MCF 10A (cell line): Measurements from ENCODE around the gene CDCA3. TPM values are rescaled to one million over a fixed set of nuclear protein-coding genes. Genes with fewer than 3 reads are reported as not detected.

Experiments
- BruUV-seq: library from RNA; stranded (reverse); fragments of 400-500 nt; replicated peaks from 2 replicates; lab custom pipeline; 2021; lab: Mats Ljungman, UMichigan
- CTCF ChIA-PET: fragments of 300-600 bp; sonication (Branson Sonifier 250); formaldehyde crosslinking; extraction: SDS; loops from one replicate; lab custom pipeline; 2021; ENCODE audit warnings: antibody characterized with exemption, inconsistent platforms; lab: Yijun Ruan, JAX
- POLR2A ChIA-PET: fragments of 300-600, 350-650 bp; sonication (Branson Sonifier 250); formaldehyde crosslinking; extraction: SDS; loops from one replicate; lab custom pipeline; 2020; ENCODE audit warnings: antibody characterized with exemption, inconsistent platforms; lab: Yijun Ruan, JAX
- DNase-seq: peaks from one replicate; pipeline ENCODE4 v3.0.0-alpha.2; 2018; ENCODE audit not compliant: unreplicated experiment
- H3K27ac Mint-ChIP-seq: one replicate; pipeline ENCODE4 v1.8.0; 2022; ENCODE audit warnings: mild to moderate bottlenecking, low read depth, mixed read lengths; ENCODE audit not compliant: unreplicated experiment
- H3K27me3 Mint-ChIP-seq: one replicate; pipeline ENCODE4 v1.8.0; 2022; ENCODE audit warnings: mixed read lengths; ENCODE audit not compliant: insufficient read depth, unreplicated experiment
- H3K36me3 Mint-ChIP-seq: one replicate; pipeline ENCODE4 v1.8.0; 2022; ENCODE audit warnings: mild to moderate bottlenecking, moderate library complexity, mixed read lengths; ENCODE audit not compliant: insufficient read depth, unreplicated experiment
- H3K4me1 Mint-ChIP-seq: one replicate; pipeline ENCODE4 v1.8.0; 2022; ENCODE audit warnings: mixed read lengths; ENCODE audit not compliant: insufficient read depth, unreplicated experiment
- H3K4me3 Mint-ChIP-seq: one replicate; pipeline ENCODE4 v1.8.0; 2022; ENCODE audit warnings: mild to moderate bottlenecking, moderate library complexity, mixed read lengths; ENCODE audit not compliant: unreplicated experiment
- H3K9me3 Mint-ChIP-seq: one replicate; pipeline ENCODE4 v1.8.0; 2022; ENCODE audit warnings: mixed read lengths; ENCODE audit not compliant: unreplicated experiment
- CTCF ChIP-seq: fragments of 200-600 bp; IDR thresholded peaks from one replicate; pipeline ENCODE4 v1.8.0; 2022; ENCODE audit warnings: antibody characterized with exemption, mild to moderate bottlenecking; ENCODE audit not compliant: unreplicated experiment
- intact Hi-C: fragments of 100-400 bp; cut with micrococcal nuclease; formaldehyde crosslinking; loops from 2 replicates; pipeline ENCODE4 v1.14.1; 2022
- total RNA-seq: library from RNA; stranded (reverse); gene quantifications from 2 replicates; pipeline ENCODE4 v1.2.3, GENCODE V29; 2022

The CDCA3 gene
- total RNA-seq, 1 experiment from 2014 or later = 25.5 TPM

- POLR2A ChIA-PET = no interaction called here
- H3K36me3 Mint-ChIP-seq = peaks cover 7% of the 10 kb centered on the region
- no peaks in the 10 kb centered on the region for H3K27me3 Mint-ChIP-seq
- no TSS peak for BruUV-seq
- CTCF ChIA-PET = interaction anchor here (0.6 kb wide), 1 partner anchor 86 kb away, joined by 3 read pairs; no protein-coding TSS in a partner anchor
- no peaks in the 10 kb centered on the region for H3K9me3 Mint-ChIP-seq
- peaks cover 13% of the 10 kb centered on the region for H3K4me1 Mint-ChIP-seq
- H3K27ac Mint-ChIP-seq = no peak overlapping the region
- no peak for TF ChIP-seq CTCF
- DNase-seq = no peak
- intact Hi-C loops = no loop called here
- H3K4me3 Mint-ChIP-seq = no peak overlapping the region
These were observed 5.7 kb downstream of the CDCA3 start for GRCh38 chr12:6845395-6845794.

- Mint-ChIP-seq H3K27ac (no peak overlapping the region), H3K9me3 (no peaks in the 10 kb centered on the region), H3K36me3 (no peaks in the 10 kb centered on the region), H3K4me1 (no peaks in the 10 kb centered on the region), H3K27me3 (no peaks in the 10 kb centered on the region), H3K4me3 (no peak overlapping the region)
- ChIA-PET POLR2A (no interaction called here), CTCF (interaction anchor here (0.6 to 1.8 kb wide), 6 partner anchors 8 to 88 kb away, joined by 3 to 5 read pairs (median 4); no protein-coding TSS in a partner anchor)
- no TSS peak for BruUV-seq
- no peak for TF ChIP-seq CTCF
- intact Hi-C loops = no loop called here
- DNase-seq = no peak
These were observed 7.8 kb downstream of the CDCA3 start for GRCh38 chr12:6843118-6843902.

- no peaks in the 10 kb centered on the region for H3K27me3 Mint-ChIP-seq
- no peak overlapping the region for H3K27ac Mint-ChIP-seq
- H3K4me3 Mint-ChIP-seq = no peak overlapping the region
- DNase-seq = no peak
- no peaks in the 10 kb centered on the region for H3K36me3 Mint-ChIP-seq
- CTCF ChIA-PET = interaction anchor here (0.6 to 1.2 kb wide), 4 partner anchors 9 to 819 kb away, joined by 3 to 8 read pairs (median 4); no protein-coding TSS in a partner anchor
- TF ChIP-seq CTCF = no peak
- intact Hi-C loops = no loop called here
- H3K4me1 Mint-ChIP-seq = no peaks in the 10 kb centered on the region
- POLR2A ChIA-PET = interaction anchor here (0.9 to 1.2 kb wide), 2 partner anchors 9 to 10 kb away, joined by 3 to 4 read pairs; partner anchors contain the start of gene CDCA3
- no TSS peak for BruUV-seq
- H3K9me3 Mint-ChIP-seq = no peaks in the 10 kb centered on the region
These were observed 9.0 kb downstream of the CDCA3 start for GRCh38 chr12:6842075-6842474.

GRCh38 chr12:6840761-6841515, 10.1 kb downstream of the CDCA3 start, which contains the start of gene GNB3:
Gene GNB3 (plus strand): TSS chr12:6840925. CDS start chr12:6841288, 363 bp downstream.
- BruUV-seq = no TSS peak
- Mint-ChIP-seq H3K4me3 (no peak within 1 kb of the TSS), H3K9me3 (no peaks in the 10 kb centered on the region), H3K27me3 (no peaks in the 10 kb centered on the region), H3K4me1 (no peaks in the 10 kb centered on the region), H3K36me3 (no peaks in the 10 kb centered on the region), H3K27ac (no peak within 1 kb of the TSS)
- TF ChIP-seq CTCF = no peak
- DNase-seq = no peak
- intact Hi-C loops = no loop called here
- POLR2A ChIA-PET = interaction anchor here (0.8 to 1.6 kb wide), 3 partner anchors 9 to 27 kb away, joined by 3 to 6 read pairs (median 3); partner anchors contain the start of gene USP5
- CTCF ChIA-PET = interaction anchor here (0.6 to 3.1 kb wide), 6 partner anchors 8 to 826 kb away, joined by 3 to 18 read pairs (median 4); partner anchors contain the start of genes MLF2 and SPSB2
